HG03439 (cell line): Measurements from ENCODE around the gene HOOK2.
"Not testable (repeated sequence)": the region's sequence is repeated elsewhere in the genome, so short reads cannot be mapped to it uniquely, and the experiment has no call there.

ENCODE experiments used
- ATAC-seq: cut with Tn5 transposase; IDR thresholded peaks from one replicate; pipeline ENCODE4 v1.9.1; 2021; ENCODE audit warnings: mild to moderate bottlenecking, moderate library complexity; ENCODE audit not compliant: unreplicated experiment

Gene HOOK2

GRCh38 chr19:12774588-12775555 lies at the start of gene HOOK2:
Gene HOOK2, minus strand, starts transcription at chr19:12775552. Its CDS starts 103 bp downstream, at chr19:12775449.
- no peak for ATAC-seq

- ATAC-seq = no peak
Measured at GRCh38 chr19:12821761-12822160, 46.4 kb upstream of the HOOK2 start.

GRCh38 chr19:12817810-12818209 lies 42.5 kb upstream of the HOOK2 start:
- not testable (repeated sequence) for ATAC-seq

GRCh38 chr19:12817188-12817587 lies 41.8 kb upstream of the HOOK2 start:
- not testable (repeated sequence) for ATAC-seq

GRCh38 chr19:12815088-12815487 lies 39.7 kb upstream of the HOOK2 start:
- no peak for ATAC-seq

GRCh38 chr19:12806242-12807081 lies 31.1 kb upstream of the HOOK2 start, which contains the start of gene RNASEH2A:
Gene RNASEH2A, plus strand, starts transcription at chr19:12806584. Its CDS starts 90 bp downstream, at chr19:12806674.
- peak; percentile 64 for ATAC-seq

GRCh38 chr19:12804051-12804450 lies 28.7 kb upstream of the HOOK2 start:
- ATAC-seq = no peak

GRCh38 chr19:12802267-12803106 lies 27.1 kb upstream of the HOOK2 start:
- ATAC-seq = no peak

- no peak for ATAC-seq
Measured at GRCh38 chr19:12801466-12802266, 26.3 kb upstream of the HOOK2 start, which contains the start of the genes PRDX2 and THSD8. Gene PRDX2, minus strand, starts transcription at chr19:12801800. Its CDS starts 539 bp downstream, at chr19:12801261. Gene THSD8, plus strand, starts transcription at chr19:12802069. Its CDS starts 3 bp downstream, at chr19:12802072.

GRCh38 chr19:12800923-12801465 lies 25.6 kb upstream of the HOOK2 start:
- no peak for ATAC-seq

GRCh38 chr19:12800466-12800770 lies 25.1 kb upstream of the HOOK2 start:
- no peak for ATAC-seq

- no peak for ATAC-seq
Measured at GRCh38 chr19:12799742-12800465, 24.6 kb upstream of the HOOK2 start.

- not testable (repeated sequence) for ATAC-seq
Measured at GRCh38 chr19:12797607-12798006, 22.3 kb upstream of the HOOK2 start.

GRCh38 chr19:12797141-12797587 lies 21.8 kb upstream of the HOOK2 start:
- no peak for ATAC-seq

GRCh38 chr19:12796146-12797071 lies 21.1 kb upstream of the HOOK2 start:
- no peak for ATAC-seq

- no peak for ATAC-seq
Measured at GRCh38 chr19:12794971-12795381, 19.6 kb upstream of the HOOK2 start.

- no peak for ATAC-seq
Measured at GRCh38 chr19:12794196-12794941, 19.0 kb upstream of the HOOK2 start.
